Left ventricle myocardium inferior (tissue), 1 donor: ENCODE measurements around the gene IPO8. TPM values are rescaled to one million over a fixed set of nuclear protein-coding genes. Genes with fewer than 3 reads are reported as not detected.
"Not testable (repeated sequence)": the region's sequence is repeated elsewhere in the genome, so short reads cannot be mapped to it uniquely, and the experiment has no call there.

ENCODE experiments used
- DNase-seq: peaks from one replicate; pipeline ENCODE4 v3.0.0-alpha.2; 2020
- H3K27ac ChIP-seq: fragments of 200-600 bp; replicated peaks from 2 replicates; pipeline ENCODE4 v1.8.0; 2021
- H3K27me3 ChIP-seq: fragments of 200-600 bp; 2 replicates; pipeline ENCODE4 v1.8.0; 2021; ENCODE audit warnings: low read depth
- H3K36me3 ChIP-seq: fragments of 200-600 bp; 2 replicates; pipeline ENCODE4 v1.8.0; 2021
- H3K4me1 ChIP-seq: fragments of 200-600 bp; 2 replicates; pipeline ENCODE4 v1.8.0; 2021
- H3K4me3 ChIP-seq: fragments of 200-600 bp; 2 replicates; pipeline ENCODE4 v1.8.0; 2021; ENCODE audit warnings: mild to moderate bottlenecking, moderate library complexity
- H3K9me3 ChIP-seq: fragments of 200-600 bp; replicated peaks from 2 replicates; pipeline ENCODE4 v1.8.0; 2021
- intact Hi-C: fragments of 100-400 bp; cut with micrococcal nuclease; formaldehyde crosslinking; loops from one replicate; pipeline ENCODE4 v1.11.0; 2022
- total RNA-seq: library from RNA; stranded (reverse); fragmentation: NEBNext Ultra II Directional; extraction: Animal tissue kit (Norgen Biotek cat#: 25700); gene quantifications from one replicate; pipeline ENCODE4 v1.2.1, GENCODE V29; 2021
- TF ChIP-seq, protein P1 (sequence below): fragments of 200-600 bp; IDR thresholded peaks from 2 replicates; pipeline ENCODE4 v1.8.0; 2021; ENCODE audit warnings: antibody characterized with exemption, mild to moderate bottlenecking, borderline replicate concordance
- donor health status: DM: no; HTN: yes; CAD: no; lungs with severe emphysema.

Gene IPO8
- total RNA-seq, 1 donor from 2014 or later, result 25.2 TPM

DNA sequence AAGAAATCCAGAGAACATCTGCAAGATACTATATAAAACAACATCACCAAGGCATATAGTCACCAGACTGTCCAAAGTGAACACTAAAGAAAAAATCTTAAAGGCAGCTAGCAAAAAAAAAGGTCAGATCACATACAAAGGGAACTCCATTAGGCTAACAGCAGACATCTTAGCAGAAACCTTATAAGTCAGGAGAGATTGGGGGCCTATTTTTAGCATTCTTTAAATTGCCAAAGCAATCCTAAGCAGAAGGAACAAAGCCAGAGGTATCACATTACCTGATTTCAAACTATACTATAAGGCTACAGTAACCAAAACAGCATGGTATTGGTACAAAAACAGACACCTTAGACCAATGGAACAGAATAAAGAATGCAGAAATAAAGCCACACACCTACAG lies 92.5 kb downstream of the IPO8 start:
- Histone ChIP-seq H3K4me1 (no peaks in the 10 kb centered on the region), H3K4me3 (no peak overlapping the region), H3K27me3 (no peaks in the 10 kb centered on the region), H3K36me3 (peaks cover 3% of the 10 kb centered on the region), H3K27ac (no peak overlapping the region), H3K9me3 (peaks cover 24% of the 10 kb centered on the region)
- TF ChIP-seq, protein P1, sequence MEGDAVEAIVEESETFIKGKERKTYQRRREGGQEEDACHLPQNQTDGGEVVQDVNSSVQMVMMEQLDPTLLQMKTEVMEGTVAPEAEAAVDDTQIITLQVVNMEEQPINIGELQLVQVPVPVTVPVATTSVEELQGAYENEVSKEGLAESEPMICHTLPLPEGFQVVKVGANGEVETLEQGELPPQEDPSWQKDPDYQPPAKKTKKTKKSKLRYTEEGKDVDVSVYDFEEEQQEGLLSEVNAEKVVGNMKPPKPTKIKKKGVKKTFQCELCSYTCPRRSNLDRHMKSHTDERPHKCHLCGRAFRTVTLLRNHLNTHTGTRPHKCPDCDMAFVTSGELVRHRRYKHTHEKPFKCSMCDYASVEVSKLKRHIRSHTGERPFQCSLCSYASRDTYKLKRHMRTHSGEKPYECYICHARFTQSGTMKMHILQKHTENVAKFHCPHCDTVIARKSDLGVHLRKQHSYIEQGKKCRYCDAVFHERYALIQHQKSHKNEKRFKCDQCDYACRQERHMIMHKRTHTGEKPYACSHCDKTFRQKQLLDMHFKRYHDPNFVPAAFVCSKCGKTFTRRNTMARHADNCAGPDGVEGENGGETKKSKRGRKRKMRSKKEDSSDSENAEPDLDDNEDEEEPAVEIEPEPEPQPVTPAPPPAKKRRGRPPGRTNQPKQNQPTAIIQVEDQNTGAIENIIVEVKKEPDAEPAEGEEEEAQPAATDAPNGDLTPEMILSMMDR, result no peak
- intact Hi-C loops, result no loop called here
- no peak for DNase-seq

DNA sequence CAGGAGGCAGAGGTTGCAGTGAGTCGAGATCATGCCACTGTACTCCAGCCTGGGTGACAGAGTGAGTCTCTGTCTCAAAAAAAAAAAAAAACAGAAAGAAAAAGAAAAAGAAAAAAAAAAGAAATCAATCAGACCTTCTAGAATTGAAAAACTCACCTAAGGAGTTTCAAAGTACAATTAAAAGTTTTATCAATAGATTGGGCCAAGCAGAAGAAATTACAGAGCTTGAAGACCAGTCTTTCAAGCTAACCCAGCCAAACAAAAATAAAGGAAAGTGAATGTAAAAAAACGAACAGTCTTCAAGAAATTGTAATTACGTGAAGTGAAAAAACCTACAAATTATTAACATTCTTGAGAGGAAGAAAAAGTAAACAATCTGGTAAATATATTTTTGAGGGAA lies 93.0 kb downstream of the IPO8 start:
- DNase-seq, result no peak
- H3K9me3 ChIP-seq, result peaks cover 20% of the 10 kb centered on the region
- no peak overlapping the region for H3K4me3 ChIP-seq
- H3K4me1 ChIP-seq, result no peaks in the 10 kb centered on the region
- H3K27me3 ChIP-seq, result no peaks in the 10 kb centered on the region
- peaks cover 6% of the 10 kb centered on the region for H3K36me3 ChIP-seq
- intact Hi-C loops, result no loop called here
- H3K27ac ChIP-seq, result no peak overlapping the region
- TF ChIP-seq, protein P1, result no peak

DNA sequence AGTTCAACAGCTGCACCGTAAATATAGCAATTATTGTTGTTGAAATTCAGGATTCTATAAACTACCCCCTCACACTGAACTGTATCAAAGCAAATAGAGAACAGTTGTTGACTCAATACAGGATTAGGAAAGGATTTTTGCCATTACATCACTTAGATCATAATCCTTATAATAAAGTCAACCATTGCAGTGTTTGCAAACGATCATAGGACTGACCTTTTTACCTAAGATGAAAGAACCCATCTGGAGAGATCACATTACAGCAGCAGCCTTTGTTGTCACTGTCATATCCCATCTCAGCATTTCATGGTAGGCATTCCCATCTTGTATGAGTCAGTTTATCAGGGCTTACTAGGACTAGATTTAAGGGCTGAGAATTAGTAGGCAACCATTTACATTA lies 96.1 kb downstream of the IPO8 start:
- Histone ChIP-seq H3K36me3 (peaks cover 10% of the 10 kb centered on the region), H3K9me3 (peaks cover 24% of the 10 kb centered on the region), H3K27ac (no peak overlapping the region), H3K27me3 (no peaks in the 10 kb centered on the region), H3K4me3 (no peak overlapping the region), H3K4me1 (no peaks in the 10 kb centered on the region)
- TF ChIP-seq, protein P1, result no peak
- intact Hi-C loops, result no loop called here
- no peak for DNase-seq

DNA sequence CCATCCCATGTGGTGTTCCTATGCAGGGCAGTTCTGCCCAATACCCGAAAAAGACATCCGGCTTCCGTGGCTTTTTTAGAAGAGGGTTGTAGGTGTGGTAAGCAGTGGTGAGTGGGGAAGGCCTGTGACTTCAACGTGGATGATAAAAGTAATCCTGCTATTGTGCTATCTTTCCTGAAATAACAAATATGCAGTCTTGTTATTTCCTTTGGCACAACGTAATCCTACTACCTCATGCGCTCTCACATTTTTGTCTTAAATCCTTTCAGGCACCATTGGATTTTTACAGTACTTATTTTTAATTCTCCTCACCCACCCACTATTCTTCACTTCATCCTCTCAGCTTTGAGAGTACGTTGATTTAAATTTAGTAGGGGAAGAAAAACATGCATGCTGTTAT lies 96.8 kb downstream of the IPO8 start:
- intact Hi-C loops, result no loop called here
- Histone ChIP-seq H3K4me1 (no peaks in the 10 kb centered on the region), H3K27ac (no peak overlapping the region), H3K27me3 (no peaks in the 10 kb centered on the region), H3K4me3 (no peak overlapping the region), H3K36me3 (peaks cover 10% of the 10 kb centered on the region), H3K9me3 (peaks cover 23% of the 10 kb centered on the region)
- TF ChIP-seq, protein P1, result no peak
- no peak for DNase-seq

DNA sequence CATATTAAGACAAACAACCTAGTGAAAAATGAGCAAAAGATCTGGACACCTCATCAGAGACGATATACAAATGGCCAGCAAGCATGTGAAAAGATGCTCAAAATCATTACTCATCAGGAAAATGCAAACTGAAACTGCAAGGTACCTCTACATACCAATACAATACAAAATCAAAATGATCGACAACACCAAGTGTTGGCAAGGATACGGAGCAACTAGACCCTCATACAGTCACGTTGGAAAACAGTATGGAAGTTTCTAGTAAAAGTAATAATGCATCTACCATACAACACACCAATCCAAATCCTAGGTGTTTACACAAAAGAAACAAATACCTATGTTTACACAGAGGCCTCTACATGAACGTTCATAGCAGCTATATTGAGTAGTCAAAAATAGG lies 99.9 kb downstream of the IPO8 start:
- H3K9me3 ChIP-seq, result peaks cover 4% of the 10 kb centered on the region
- no peaks in the 10 kb centered on the region for H3K27me3 ChIP-seq
- H3K4me1 ChIP-seq, result no peaks in the 10 kb centered on the region
- H3K27ac ChIP-seq, result no peak overlapping the region
- peaks cover 7% of the 10 kb centered on the region for H3K36me3 ChIP-seq
- TF ChIP-seq, protein P1, result no peak
- intact Hi-C loops, result no loop called here
- DNase-seq, result no peak
- H3K4me3 ChIP-seq, result no peak overlapping the region

DNA sequence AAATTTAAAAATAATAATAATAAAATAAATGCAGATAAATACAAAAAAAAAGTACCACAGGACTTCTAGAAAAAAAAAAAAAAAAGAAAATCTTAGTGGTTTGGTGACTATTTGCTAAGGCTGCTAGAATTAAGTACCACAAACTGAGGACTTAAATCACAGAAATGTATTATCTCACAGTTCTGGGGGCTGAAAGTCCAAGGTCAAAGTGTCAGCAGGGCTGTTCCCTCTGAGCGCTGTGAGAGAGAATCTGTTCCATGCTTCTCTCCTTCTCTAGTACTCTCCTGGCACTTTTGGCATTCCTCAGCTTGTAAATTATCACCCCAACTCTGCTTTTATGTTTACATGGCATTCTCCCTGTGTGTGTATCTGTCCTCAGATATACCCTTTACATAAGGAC lies 101.2 kb downstream of the IPO8 start:
- no peak overlapping the region for H3K27ac ChIP-seq
- no peak overlapping the region for H3K4me3 ChIP-seq
- peaks cover 7% of the 10 kb centered on the region for H3K36me3 ChIP-seq
- no peak for DNase-seq
- intact Hi-C loops, result no loop called here
- peaks cover 4% of the 10 kb centered on the region for H3K9me3 ChIP-seq
- TF ChIP-seq, protein P1, result no peak
- H3K27me3 ChIP-seq, result no peaks in the 10 kb centered on the region
- no peaks in the 10 kb centered on the region for H3K4me1 ChIP-seq

DNA sequence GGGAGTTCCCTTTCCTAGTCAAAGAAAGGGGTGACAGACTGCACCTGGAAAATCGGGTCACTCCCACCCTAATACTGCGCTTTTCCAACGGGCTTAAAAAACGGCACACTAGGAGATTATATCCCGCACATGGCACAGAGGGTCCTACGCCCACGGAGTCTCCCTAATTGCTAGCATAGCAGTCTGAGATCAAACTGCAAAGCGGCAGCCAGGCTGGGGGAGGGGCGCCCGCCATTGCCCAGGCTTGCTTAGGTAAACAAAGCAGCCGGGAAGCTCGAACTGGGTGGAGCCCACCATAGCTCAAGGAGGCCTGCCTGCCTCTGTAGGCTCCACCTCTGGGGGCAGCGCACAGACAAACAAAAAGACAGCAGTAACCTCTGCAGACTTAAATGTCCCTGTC lies 107.1 kb downstream of the IPO8 start:
- DNase-seq, H3K27me3 ChIP-seq, H3K4me1 ChIP-seq, H3K4me3 ChIP-seq, H3K27ac ChIP-seq, H3K36me3 ChIP-seq, H3K9me3 ChIP-seq, intact Hi-C loops: not testable (repeated sequence)
